H1 (cell line): Measurements from ENCODE around the gene ZNF700. TPM values are rescaled to one million over a fixed set of nuclear protein-coding genes. Genes with fewer than 3 reads are reported as not detected.
A peak's percentile ranks its signal among the peaks of the same experiment; 100 is the strongest.

Experiments
- CTCF ChIA-PET: fragments of 300-600 bp; sonication (Branson Sonifier 250); formaldehyde crosslinking; loops from one replicate; lab custom pipeline; 2021; ENCODE audit not compliant: partially characterized antibody; lab: Charles Lee
- POLR2A ChIA-PET: fragments of 300-600 bp; sonication (Branson Sonifier 250); formaldehyde crosslinking; loops from one replicate; lab custom pipeline; 2021; ENCODE audit warnings: inconsistent platforms; ENCODE audit not compliant: partially characterized antibody; lab: Charles Lee
- DNase-seq, 2 experiments: peaks; one replicate each; pipeline versions ENCODE4 v3.0.0 to v3.0.0-alpha.2; 2010 to 2022; ENCODE audit warnings: low spot score in 2 of 2, low read depth in 1 of 2, mixed read lengths in 1 of 2
- FAIRE-seq: peaks from 2 replicates; lab custom pipeline; 2011; peaks lifted over from hg19 to GRCh38; lab: Jason Lieb, UNC
- H2AFZ ChIP-seq: 2 replicates; pipeline ENCODE4 v1.8.1; 2012; ENCODE audit warnings: low read length, inconsistent platforms
- H2AK5ac ChIP-seq: 2 replicates; pipeline ENCODE4 v1.6.1; 2013; ENCODE audit warnings: low read depth, low read length
- H2BK120ac ChIP-seq: replicated peaks from 2 replicates; pipeline ENCODE3; 2013; ENCODE audit warnings: low read depth, low read length, inconsistent platforms
- H2BK12ac ChIP-seq: 2 replicates; pipeline ENCODE4 v1.6.1; 2013; ENCODE audit warnings: low read depth, low read length
- H2BK15ac ChIP-seq: 2 replicates; pipeline ENCODE4 v1.6.1; 2013; ENCODE audit warnings: low read length
- H2BK20ac ChIP-seq: 2 replicates; pipeline ENCODE4 v1.6.1; 2013; ENCODE audit warnings: low read length
- H2BK5ac ChIP-seq: 2 replicates; pipeline ENCODE4 v1.6.1; 2013; ENCODE audit warnings: low read depth, low read length
- H3K14ac ChIP-seq: 2 replicates; pipeline ENCODE4 v1.6.1; 2013; ENCODE audit warnings: inconsistent platforms; ENCODE audit not compliant: insufficient read length
- H3K18ac ChIP-seq: 2 replicates; pipeline ENCODE4 v1.6.1; 2013; ENCODE audit warnings: low read length; ENCODE audit errors: extremely low read depth
- H3K23ac ChIP-seq: 2 replicates; pipeline ENCODE4 v1.6.1; 2013; ENCODE audit warnings: inconsistent platforms; ENCODE audit not compliant: insufficient read length
- H3K23me2 ChIP-seq: 2 replicates; pipeline ENCODE4 v1.6.1; 2013; ENCODE audit warnings: low read depth, low read length
- H3K27ac ChIP-seq: 2 replicates; pipeline ENCODE4 v1.6.1; 2011; ENCODE audit warnings: low read depth, low read length, inconsistent platforms
- H3K27me3 ChIP-seq, 4 experiments: replicated peaks in 1 of 4; 1 replicate in 1 of 4; 2 replicates in 3 of 4; pipeline versions ENCODE4 v1.6.1 to v1.8.1; 2011 to 2013; ENCODE audit warnings: low read length in 3 of 4, mild to moderate bottlenecking in 3 of 4, inconsistent platforms in 2 of 4, mixed read lengths in 2 of 4, moderate library complexity in 1 of 4; ENCODE audit not compliant: control insufficient read depth in 3 of 4, insufficient read depth in 3 of 4; ENCODE audit errors: extremely low read depth in 1 of 4
- H3K36me3 ChIP-seq, 4 experiments: 2 replicates each; pipeline versions ENCODE4 v1.6.1 to v1.8.1; 2011 to 2013; ENCODE audit warnings: mild to moderate bottlenecking in 4 of 4, low read length in 3 of 4, moderate library complexity in 2 of 4, control low read depth in 1 of 4, inconsistent platforms in 1 of 4; ENCODE audit not compliant: insufficient read depth in 4 of 4, control insufficient read depth in 2 of 4
- H3K4ac ChIP-seq: replicated peaks from 2 replicates; pipeline ENCODE3; 2013; ENCODE audit warnings: low read length, low read depth, mixed read lengths, inconsistent platforms; ENCODE audit not compliant: insufficient read length
- H3K4me1 ChIP-seq, 4 experiments: replicated peaks in 1 of 4; 1 replicate in 1 of 4; 2 replicates in 3 of 4; pipeline versions ENCODE4 v1.6.1 to v1.8.1; 2011 to 2013; ENCODE audit warnings: low read length in 3 of 4, inconsistent platforms in 2 of 4, mixed read lengths in 1 of 4; ENCODE audit not compliant: insufficient read depth in 4 of 4, control insufficient read depth in 3 of 4
- H3K4me2 ChIP-seq, 2 experiments: 2 replicates each; pipeline versions ENCODE4 v1.6.1 to v1.8.1; 2011 to 2013; ENCODE audit warnings: low read depth in 2 of 2, low read length in 2 of 2, control low read depth in 1 of 2, inconsistent platforms in 1 of 2, mild to moderate bottlenecking in 1 of 2; ENCODE audit not compliant: insufficient read depth in 1 of 2
- H3K4me3 ChIP-seq, 4 experiments: fragments of 200-600, 300-600 bp in 1 of 4; sonication (generic), shearing (Covaris generic), sonication (Bioruptor Twin) in 1 of 4; 2 replicates each; pipeline versions ENCODE4 v1.5.1 to v1.8.1; 2011 to 2016; ENCODE audit warnings: low read length in 4 of 4, low read depth in 3 of 4, control low read depth in 2 of 4, inconsistent platforms in 2 of 4, mild to moderate bottlenecking in 2 of 4, mixed read lengths in 1 of 4, moderate library complexity in 1 of 4; ENCODE audit not compliant: insufficient read depth in 2 of 4; ENCODE audit errors: extremely low read depth in 1 of 4
- H3K56ac ChIP-seq: replicated peaks from 2 replicates; pipeline ENCODE3; 2013; ENCODE audit warnings: low read depth, mild to moderate bottlenecking, mixed read lengths, low read length, inconsistent platforms; ENCODE audit not compliant: insufficient read length
- H3K79me1 ChIP-seq: 2 replicates; pipeline ENCODE4 v1.6.1; 2013; ENCODE audit warnings: low read depth, low read length, control low read depth
- H3K79me2 ChIP-seq, 2 experiments: 2 replicates each; pipeline versions ENCODE4 v1.6.1 to v1.8.1; 2012 to 2013; ENCODE audit warnings: low read length in 2 of 2, mild to moderate bottlenecking in 2 of 2, inconsistent platforms in 1 of 2; ENCODE audit not compliant: insufficient read depth in 2 of 2, control insufficient read depth in 1 of 2
- H3K9ac ChIP-seq, 4 experiments: replicated peaks in 1 of 4; 1 replicate in 1 of 4; 2 replicates in 3 of 4; pipeline versions ENCODE4 v1.6.1 to v1.8.1; 2011 to 2013; ENCODE audit warnings: low read depth in 3 of 4, low read length in 3 of 4, control low read depth in 2 of 4, mild to moderate bottlenecking in 2 of 4, moderate library complexity in 2 of 4, inconsistent platforms in 1 of 4; ENCODE audit errors: extremely low read depth in 1 of 4
- H3K9me3 ChIP-seq, 2 experiments: 2 replicates each; pipeline versions ENCODE4 v1.6.1 to v1.8.1; 2012 to 2013; ENCODE audit warnings: mild to moderate bottlenecking in 2 of 2, moderate library complexity in 2 of 2, control low read depth in 1 of 2, inconsistent platforms in 1 of 2, low read depth in 1 of 2, low read length in 1 of 2, mixed read lengths in 1 of 2; ENCODE audit not compliant: insufficient read depth in 2 of 2
- H4K20me1 ChIP-seq, 2 experiments: replicated peaks in 1 of 2; 2 replicates each; pipeline versions ENCODE3 to v1.8.1; 2011 to 2013; ENCODE audit warnings: inconsistent platforms in 2 of 2, low read length in 2 of 2, mild to moderate bottlenecking in 1 of 2; ENCODE audit not compliant: insufficient read depth in 2 of 2, control insufficient read depth in 1 of 2
- H4K5ac ChIP-seq: 2 replicates; pipeline ENCODE4 v1.6.1; 2013; ENCODE audit warnings: low read length, low read depth, mixed read lengths, inconsistent platforms; ENCODE audit not compliant: insufficient read length
- H4K8ac ChIP-seq: 2 replicates; pipeline ENCODE4 v1.8.0; 2013; ENCODE audit warnings: mild to moderate bottlenecking, moderate library complexity, low read length, inconsistent platforms; ENCODE audit not compliant: insufficient read depth; ENCODE audit errors: extremely low read depth
- H4K91ac ChIP-seq: replicated peaks from 2 replicates; pipeline ENCODE3; 2013; ENCODE audit warnings: low read length, mixed read lengths, inconsistent platforms; ENCODE audit not compliant: insufficient read length
- RXRA ChIP-seq: IDR thresholded peaks from 2 replicates; pipeline ENCODE4 v1.6.1; 2011; ENCODE audit warnings: low read depth, mild to moderate bottlenecking, low read length, moderate library complexity; ENCODE audit not compliant: insufficient read depth
- SP1 ChIP-seq: IDR thresholded peaks from 2 replicates; pipeline ENCODE4 v1.6.1; 2011; ENCODE audit warnings: low read depth, low read length
- TEAD4 ChIP-seq: IDR thresholded peaks from 2 replicates; pipeline ENCODE4 v1.6.1; 2012; ENCODE audit warnings: low read depth, low read length, inconsistent platforms, mixed read lengths
- WGBS, 2 experiments: shearing (Covaris generic) in 1 of 2; methylation state at CpG; one replicate each; pipeline versions ENCODE4 v1.1.6 to v1.1.7; 2013 to 2015; ENCODE audit warnings: low lambda C conversion rate in 2 of 2, mixed read lengths in 2 of 2, inconsistent platforms in 1 of 2, low coverage in 1 of 2, missing lambda C conversion rate in 1 of 2; ENCODE audit not compliant: insufficient replicate concordance in 2 of 2, insufficient coverage in 1 of 2, insufficient read length in 1 of 2; ENCODE audit errors: extremely low coverage in 1 of 2, missing lambda C conversion rate in 1 of 2; 5-methylcytosine and 5-hydroxymethylcytosine counted together
- polyA plus RNA-seq, 7 experiments: library from polyadenylated mRNA; depleted of rRNA in 3 of 7; stranded (reverse) in 5 of 7; unstranded in 2 of 7; fragments of >200 nt in 5 of 7; fragments of 200-250 nt in 2 of 7; gene quantifications; 1 replicate in 5 of 7; 2 replicates in 1 of 7; 4 replicates in 1 of 7; pipeline versions ENCODE4 v1.2.1 to v1.2.3, GENCODE V29; 2011 to 2013; ENCODE audit warnings: missing spikeins in 2 of 7, mixed read lengths in 2 of 7
- total RNA-seq: library from RNA; stranded (reverse); fragmentation: NEBNext Ultra II Directional; extraction: Animal tissue kit (Norgen Biotek cat#: 25700); gene quantifications from 2 replicates; pipeline ENCODE4 v1.2.1, GENCODE V29; 2021

The ZNF700 gene
- total and polyA plus RNA-seq, 2 of the 8 experiments (the other 6 are each of a cell fraction or from before 2014, with no cell fraction given), result 3.0 to 10.5 TPM

- H3K27me3 ChIP-seq, result no peaks in the 10 kb centered on the region
- TF ChIP-seq RXRA (no peak), TEAD4 (no peak), SP1 (no peak)
- no peaks in the 10 kb centered on the region for H3K4me1 ChIP-seq
- H3K4ac ChIP-seq, result no peak overlapping the region
- no peak overlapping the region for H3K56ac ChIP-seq
- H4K91ac ChIP-seq, result no peak overlapping the region
- H2AK5ac ChIP-seq, result no peak overlapping the region
- no peaks in the 10 kb centered on the region; a peak in 1 of 4 replicates for H3K79me2 ChIP-seq
- H2BK120ac ChIP-seq, result no peak overlapping the region
- POLR2A ChIA-PET, result no interaction called here
- H3K79me1 ChIP-seq, result no peaks in the 10 kb centered on the region; the same call in 1 of the 2 replicates
- H2BK5ac ChIP-seq, result no peak overlapping the region
- H3K18ac ChIP-seq, result no peak overlapping the region
- no peak overlapping the region for H4K8ac ChIP-seq
- CTCF ChIA-PET, result interaction anchor here (0.8 kb wide), 1 partner anchor 14 kb away, joined by 4 read pairs; no protein-coding TSS in a partner anchor
- no peak overlapping the region for H3K23ac ChIP-seq
- DNase-seq, result no peak
- H3K4me3 ChIP-seq, result peak overlapping the region in 1 of 4 experiments; percentile 45; a peak in 3 of 8 replicates
- H3K36me3 ChIP-seq, result peaks cover 10 to 66% (median 32%) of the 10 kb centered on the region in 4 experiments; a peak in 7 of 8 replicates
- H4K5ac ChIP-seq, result no peak overlapping the region
- no peak overlapping the region for H2AFZ ChIP-seq
- no peaks in the 10 kb centered on the region for H3K23me2 ChIP-seq
- no peak overlapping the region for H2BK12ac ChIP-seq
- H4K20me1 ChIP-seq, result no peaks in the 10 kb centered on the region
- no peak for FAIRE-seq
- no peak overlapping the region for H3K14ac ChIP-seq
- H3K27ac ChIP-seq, result no peak overlapping the region
- no peak overlapping the region for H2BK20ac ChIP-seq
- H2BK15ac ChIP-seq, result no peak overlapping the region
- no peak overlapping the region for H3K9ac ChIP-seq
- no peak overlapping the region for H3K4me2 ChIP-seq
- WGBS, 2 experiments, result 85% methylated on average over 5 of the region's 5 CpGs; no CpG with 5 or more reads in 1 of the 2 experiments
- peaks cover 76 to 92% of the 10 kb centered on the region in 2 experiments for H3K9me3 ChIP-seq
Measured at GRCh38 chr19:11950312-11950711, 25.4 kb downstream of the ZNF700 start.
